Measurements from ENCODE around the gene RBM26.

DNA sequence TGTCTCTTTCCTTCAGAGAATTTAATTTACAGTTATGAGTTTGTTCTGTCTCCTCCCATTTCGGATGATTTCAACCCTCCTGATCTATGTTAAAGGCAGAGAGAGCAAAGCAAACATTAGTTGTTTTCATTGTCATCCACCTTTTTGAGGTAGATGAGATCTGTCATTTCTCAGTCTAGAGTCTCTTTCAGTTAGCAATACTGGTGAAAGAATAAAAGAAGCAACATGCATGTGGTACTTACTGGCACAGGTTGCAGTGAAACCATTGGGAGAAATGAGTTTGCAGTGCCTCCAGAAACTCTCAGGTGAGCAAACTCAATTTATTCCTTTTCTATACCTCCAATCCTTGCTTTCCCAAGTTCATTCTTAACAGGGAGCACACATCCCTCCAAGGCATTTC lies 99.4 kb downstream of the RBM26 start:
- TF ChIP-seq RCOR1 (IDR thresholded peaks at IDR 0.05; ENCODE audit: insufficient replicate concordance, low read length), result no peak
- TF ChIP-seq MAZ (IDR thresholded peaks at IDR 0.05; ENCODE audit: borderline replicate concordance, low read depth, low read length), result no peak
- TF ChIP-seq, protein P1, sequence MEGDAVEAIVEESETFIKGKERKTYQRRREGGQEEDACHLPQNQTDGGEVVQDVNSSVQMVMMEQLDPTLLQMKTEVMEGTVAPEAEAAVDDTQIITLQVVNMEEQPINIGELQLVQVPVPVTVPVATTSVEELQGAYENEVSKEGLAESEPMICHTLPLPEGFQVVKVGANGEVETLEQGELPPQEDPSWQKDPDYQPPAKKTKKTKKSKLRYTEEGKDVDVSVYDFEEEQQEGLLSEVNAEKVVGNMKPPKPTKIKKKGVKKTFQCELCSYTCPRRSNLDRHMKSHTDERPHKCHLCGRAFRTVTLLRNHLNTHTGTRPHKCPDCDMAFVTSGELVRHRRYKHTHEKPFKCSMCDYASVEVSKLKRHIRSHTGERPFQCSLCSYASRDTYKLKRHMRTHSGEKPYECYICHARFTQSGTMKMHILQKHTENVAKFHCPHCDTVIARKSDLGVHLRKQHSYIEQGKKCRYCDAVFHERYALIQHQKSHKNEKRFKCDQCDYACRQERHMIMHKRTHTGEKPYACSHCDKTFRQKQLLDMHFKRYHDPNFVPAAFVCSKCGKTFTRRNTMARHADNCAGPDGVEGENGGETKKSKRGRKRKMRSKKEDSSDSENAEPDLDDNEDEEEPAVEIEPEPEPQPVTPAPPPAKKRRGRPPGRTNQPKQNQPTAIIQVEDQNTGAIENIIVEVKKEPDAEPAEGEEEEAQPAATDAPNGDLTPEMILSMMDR (conservative IDR thresholded peaks at IDR 0.05; ENCODE audit: low read depth, low read length), result no peak
- no peak for TF ChIP-seq FOS (IDR thresholded peaks at IDR 0.05; ENCODE audit: low read depth, low read length)
- TF ChIP-seq POLR2A (IDR thresholded peaks at IDR 0.05; ENCODE audit: low read depth, low read length), result no peak

Measured in IMR-90 (cell line).